Upper lobe of right lung (tissue), 1 donor: ENCODE data around the gene NLN. TPM values are rescaled to one million over a fixed set of nuclear protein-coding genes. Genes with fewer than 3 reads are reported as not detected.

ENCODE experiments used
- ATAC-seq: fragments of 200-7000 bp; cut with Tn5 transposase; one replicate; pipeline ENCODE4 v1.9.1; 2020; ENCODE audit warnings: mild to moderate bottlenecking, moderate library complexity
- DNase-seq: peaks from one replicate; pipeline ENCODE4 v3.0.0-alpha.2; 2020
- H3K27ac ChIP-seq: fragments of 200-600 bp; one replicate; pipeline ENCODE4 v1.8.0; 2022
- H3K27me3 ChIP-seq: fragments of 200-600 bp; one replicate; pipeline ENCODE4 v1.8.0; 2022; ENCODE audit warnings: mild to moderate bottlenecking
- H3K36me3 ChIP-seq: fragments of 200-600 bp; one replicate; pipeline ENCODE4 v1.8.0; 2022
- H3K4me1 ChIP-seq: fragments of 200-600 bp; one replicate; pipeline ENCODE4 v1.8.0; 2022
- H3K4me3 ChIP-seq: fragments of 200-600 bp; one replicate; pipeline ENCODE4 v1.8.0; 2022; ENCODE audit warnings: mild to moderate bottlenecking
- H3K9me3 ChIP-seq: fragments of 200-600 bp; one replicate; pipeline ENCODE4 v1.8.0; 2022
- CTCF ChIP-seq: fragments of 200-600 bp; IDR thresholded peaks from one replicate; pipeline ENCODE4 v1.8.0; 2022; ENCODE audit warnings: antibody characterized with exemption
- intact Hi-C: fragments of 100-400 bp; cut with DNase I; formaldehyde crosslinking; loops from one replicate; pipeline ENCODE4 v1.11.0; 2022
- total RNA-seq: library from RNA; stranded (reverse); fragmentation: NEBNext Ultra II Directional; extraction: Animal tissue kit (Norgen Biotek cat#: 25700); gene quantifications from one replicate; pipeline ENCODE4 v1.2.1, GENCODE V29; 2021
- donor health status: DM: no; HTN: yes; CAD: no; lungs with severe emphysema.

The NLN gene
- total RNA-seq, 1 donor from 2014 or later: 15.8 TPM

- TF ChIP-seq CTCF: no peak
- no peak overlapping the region for H3K4me3 ChIP-seq
- H3K36me3 ChIP-seq: no peaks in the 10 kb centered on the region
- no peaks in the 10 kb centered on the region for H3K4me1 ChIP-seq
- intact Hi-C loops: no loop called here
- H3K27ac ChIP-seq: no peak overlapping the region
- ATAC-seq (no peak), DNase-seq (no peak)
- no peaks in the 10 kb centered on the region for H3K27me3 ChIP-seq
- no peaks in the 10 kb centered on the region for H3K9me3 ChIP-seq
Measured at GRCh38 chr5:65823845-65824445, 101.9 kb downstream of the NLN start.

GRCh38 chr5:65825408-65826328 is 103.7 kb downstream of the NLN start:
- DNase-seq (no peak), ATAC-seq (peak; percentile 44)
- Histone ChIP-seq H3K36me3 (no peaks in the 10 kb centered on the region), H3K9me3 (no peaks in the 10 kb centered on the region), H3K4me1 (no peaks in the 10 kb centered on the region), H3K27ac (no peak overlapping the region), H3K4me3 (no peak overlapping the region), H3K27me3 (no peaks in the 10 kb centered on the region)
- intact Hi-C loops: no loop called here
- no peak for TF ChIP-seq CTCF

- ATAC-seq (no peak), DNase-seq (no peak)
- no peaks in the 10 kb centered on the region for H3K36me3 ChIP-seq
- no peak for TF ChIP-seq CTCF
- H3K27ac ChIP-seq: no peak overlapping the region
- H3K4me1 ChIP-seq: no peaks in the 10 kb centered on the region
- intact Hi-C loops: no loop called here
- no peaks in the 10 kb centered on the region for H3K27me3 ChIP-seq
- no peak overlapping the region for H3K4me3 ChIP-seq
- H3K9me3 ChIP-seq: no peaks in the 10 kb centered on the region
Measured at GRCh38 chr5:65828022-65828896, 106.3 kb downstream of the NLN start.

- intact Hi-C loops: no loop called here
Measured at GRCh38 chr5:65830856-65831255, 108.9 kb downstream of the NLN start.

More at GRCh38 chr5:65830856-65831255, 108.9 kb downstream of the NLN start:
- H3K4me3 ChIP-seq: no peak overlapping the region
- no peaks in the 10 kb centered on the region for H3K9me3 ChIP-seq
- no peak for TF ChIP-seq CTCF
- no peak overlapping the region for H3K27ac ChIP-seq
- H3K27me3 ChIP-seq: no peaks in the 10 kb centered on the region
- no peak for DNase-seq
- H3K36me3 ChIP-seq: no peaks in the 10 kb centered on the region
- H3K4me1 ChIP-seq: no peaks in the 10 kb centered on the region
- no peak for ATAC-seq
